SU-DHL-6 (cell line): ENCODE measurements around the gene PRF1.
A peak's percentile ranks its signal among the peaks of the same experiment; 100 is the strongest.

ENCODE experiments used
- H2AFZ ChIP-seq: fragments of 200-600 bp; sonication (generic); 2 replicates; pipeline ENCODE4 v1.6.1; 2014; ENCODE audit warnings: low read depth, mild to moderate bottlenecking, moderate library complexity, mixed read lengths, antibody characterized with exemption, low read length; ENCODE audit not compliant: severe bottlenecking
- H3F3A ChIP-seq: fragments of 200-600 bp; shearing (Covaris generic); 2 replicates; pipeline ENCODE4 v1.6.0; 2016; ENCODE audit warnings: antibody characterized with exemption, mild to moderate bottlenecking; ENCODE audit not compliant: insufficient read depth
- H3K27ac ChIP-seq: fragments of 200-600 bp; sonication (generic); 2 replicates; pipeline ENCODE4 v1.5.1; 2016; ENCODE audit warnings: low read depth, mild to moderate bottlenecking, low read length, moderate library complexity, mixed read lengths
- H3K27me3 ChIP-seq: fragments of 200-600 bp; sonication (generic), shearing (Covaris generic); 2 replicates; pipeline ENCODE4 v1.6.0; 2014; ENCODE audit warnings: mild to moderate bottlenecking, low read length
- H3K36me3 ChIP-seq: fragments of 200-600 bp; sonication (generic); 2 replicates; pipeline ENCODE4 v1.6.1; 2014; ENCODE audit warnings: mild to moderate bottlenecking, low read length, mixed read lengths
- H3K4me2 ChIP-seq: fragments of 300-600, 200-600 bp; shearing (Covaris generic), sonication (generic); 2 replicates; pipeline ENCODE4 v1.6.0; 2014; ENCODE audit warnings: low read length, low read depth, mild to moderate bottlenecking; ENCODE audit not compliant: poor library complexity, severe bottlenecking
- H3K4me3 ChIP-seq: fragments of 200-600 bp; sonication (generic); 2 replicates; pipeline ENCODE4 v1.5.1; 2014; ENCODE audit warnings: antibody characterized with exemption, low read length, mild to moderate bottlenecking, mixed read lengths; ENCODE audit not compliant: insufficient read depth, poor library complexity, severe bottlenecking
- H3K79me2 ChIP-seq: fragments of 200-600 bp; sonication (generic); 2 replicates; pipeline ENCODE4 v1.6.1; 2014; ENCODE audit warnings: mild to moderate bottlenecking, low read length, moderate library complexity; ENCODE audit not compliant: insufficient read depth
- H3K9ac ChIP-seq: fragments of 200-600 bp; sonication (generic); 2 replicates; pipeline ENCODE4 v1.7.0; 2014; ENCODE audit warnings: mild to moderate bottlenecking, low read length
- H3K9me2 ChIP-seq: fragments of 200-600 bp; sonication (generic); replicated peaks from 2 replicates; pipeline ENCODE4 v1.6.1; 2014; ENCODE audit warnings: low read length; ENCODE audit not compliant: insufficient read depth
- H3K9me3 ChIP-seq: fragments of 200-600 bp; sonication (generic); 2 replicates; pipeline ENCODE4 v1.6.1; 2014; ENCODE audit warnings: low read length, mixed read lengths; ENCODE audit not compliant: insufficient read depth
- H4K20me1 ChIP-seq: fragments of 200-600 bp; sonication (generic); 2 replicates; pipeline ENCODE4 v1.6.1; 2014; ENCODE audit warnings: low read depth, mild to moderate bottlenecking, antibody characterized with exemption, low read length, moderate library complexity, mixed read lengths
- EZH2phosphoT487 ChIP-seq: fragments of 200-600 bp; sonication (generic), shearing (Covaris generic); conservative IDR thresholded peaks from 2 replicates; pipeline ENCODE4 v1.6.1; 2018; ENCODE audit warnings: mild to moderate bottlenecking, antibody characterized with exemption, low read length, moderate library complexity, mixed read lengths
- TF ChIP-seq, protein P1 (sequence below): fragments of 200-600 bp; sonication (generic); IDR thresholded peaks from one replicate; pipeline ENCODE4 v1.5.1; 2017; ENCODE audit warnings: antibody characterized with exemption, mild to moderate bottlenecking, low read length, moderate library complexity; ENCODE audit not compliant: insufficient read depth, poor library complexity, severe bottlenecking

PRF1 gene

DNA sequence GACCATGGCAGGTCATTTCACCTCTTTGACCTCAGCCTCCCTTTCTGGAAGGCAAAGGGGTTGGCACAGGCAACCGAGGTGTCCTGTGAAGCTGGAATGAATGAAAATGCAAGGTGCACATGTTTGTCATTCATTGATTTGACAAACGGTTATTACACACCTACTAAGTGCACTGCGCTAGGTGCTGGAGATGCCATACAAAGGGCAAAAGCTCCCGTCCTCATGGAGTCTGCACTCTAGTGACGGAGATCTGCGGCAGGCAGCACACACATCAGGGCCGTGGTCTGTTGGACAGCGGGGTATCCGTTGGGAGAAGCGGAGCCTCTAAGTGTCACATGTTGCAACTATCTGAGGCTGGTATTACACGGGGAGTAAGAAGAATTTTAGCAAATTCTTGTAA, 44.2 kb downstream of the PRF1 start:
- Histone ChIP-seq H3K4me2 (no peak overlapping the region), H3K4me3 (no peak overlapping the region), H3K27ac (peak overlapping the region; percentile 57), H3F3A (no peaks in the 10 kb centered on the region), H2AFZ (no peak overlapping the region), H4K20me1 (no peaks in the 10 kb centered on the region), H3K9me3 (no peaks in the 10 kb centered on the region), H3K9ac (no peak overlapping the region), H3K9me2 (no peaks in the 10 kb centered on the region), H3K79me2 (no peaks in the 10 kb centered on the region), H3K36me3 (0 out of 2 replicates have a peak, but pooled peaks cover 4% of the 10 kb centered on the region), H3K27me3 (no peaks in the 10 kb centered on the region)
- TF ChIP-seq, protein P1, sequence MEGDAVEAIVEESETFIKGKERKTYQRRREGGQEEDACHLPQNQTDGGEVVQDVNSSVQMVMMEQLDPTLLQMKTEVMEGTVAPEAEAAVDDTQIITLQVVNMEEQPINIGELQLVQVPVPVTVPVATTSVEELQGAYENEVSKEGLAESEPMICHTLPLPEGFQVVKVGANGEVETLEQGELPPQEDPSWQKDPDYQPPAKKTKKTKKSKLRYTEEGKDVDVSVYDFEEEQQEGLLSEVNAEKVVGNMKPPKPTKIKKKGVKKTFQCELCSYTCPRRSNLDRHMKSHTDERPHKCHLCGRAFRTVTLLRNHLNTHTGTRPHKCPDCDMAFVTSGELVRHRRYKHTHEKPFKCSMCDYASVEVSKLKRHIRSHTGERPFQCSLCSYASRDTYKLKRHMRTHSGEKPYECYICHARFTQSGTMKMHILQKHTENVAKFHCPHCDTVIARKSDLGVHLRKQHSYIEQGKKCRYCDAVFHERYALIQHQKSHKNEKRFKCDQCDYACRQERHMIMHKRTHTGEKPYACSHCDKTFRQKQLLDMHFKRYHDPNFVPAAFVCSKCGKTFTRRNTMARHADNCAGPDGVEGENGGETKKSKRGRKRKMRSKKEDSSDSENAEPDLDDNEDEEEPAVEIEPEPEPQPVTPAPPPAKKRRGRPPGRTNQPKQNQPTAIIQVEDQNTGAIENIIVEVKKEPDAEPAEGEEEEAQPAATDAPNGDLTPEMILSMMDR, result no peak
- no peak for TF ChIP-seq EZH2phosphoT487

GRCh38 chr10:70557876-70558275, 44.7 kb downstream of the PRF1 start:
- Histone ChIP-seq H3K4me2 (no peak overlapping the region), H3K9ac (no peak overlapping the region), H3K36me3 (0 out of 2 replicates have a peak, but pooled peaks cover 4% of the 10 kb centered on the region), H3K9me3 (no peaks in the 10 kb centered on the region), H3K79me2 (no peaks in the 10 kb centered on the region), H2AFZ (no peak overlapping the region), H3F3A (no peaks in the 10 kb centered on the region), H4K20me1 (no peaks in the 10 kb centered on the region), H3K27ac (peak overlapping the region; percentile 57), H3K27me3 (no peaks in the 10 kb centered on the region), H3K9me2 (no peaks in the 10 kb centered on the region), H3K4me3 (no peak overlapping the region)
- TF ChIP-seq, protein P1, result no peak
- no peak for TF ChIP-seq EZH2phosphoT487

DNA sequence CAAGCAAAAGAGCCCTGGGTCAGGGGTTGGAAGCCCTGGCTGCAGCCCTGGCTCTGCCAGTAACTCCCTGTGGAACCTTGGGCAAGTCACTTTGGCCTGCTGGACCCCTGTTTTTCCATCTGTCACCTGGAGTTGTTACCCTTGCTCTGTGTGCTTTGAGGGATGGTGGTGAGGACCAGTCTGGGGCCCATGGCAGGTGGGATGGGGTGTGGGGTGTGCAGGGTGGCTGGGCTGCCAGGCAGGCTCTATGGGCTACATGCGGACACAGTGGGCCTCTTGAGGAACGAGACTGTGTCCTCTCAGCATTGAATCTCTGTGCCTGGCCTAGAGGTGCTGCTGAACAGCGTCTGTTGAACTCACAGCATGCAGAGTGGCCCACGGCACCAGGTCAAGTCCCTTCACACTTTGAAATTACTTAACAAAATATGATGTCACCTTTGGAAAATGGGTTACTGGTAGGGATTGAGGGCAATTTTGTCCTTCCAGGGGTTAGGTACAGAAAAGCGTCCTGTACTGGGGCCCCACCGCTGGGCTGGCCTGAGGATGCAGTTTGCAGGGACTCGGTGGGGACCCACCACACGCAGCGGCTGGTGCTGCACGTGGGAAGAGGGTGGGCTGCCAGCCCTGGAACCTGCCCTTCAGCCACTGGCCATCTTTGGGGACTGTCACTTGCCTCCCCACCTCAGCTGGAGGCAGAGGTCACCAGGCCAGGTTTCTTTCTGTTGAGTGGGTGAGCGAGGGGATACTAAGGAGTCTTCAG, 45.3 kb downstream of the PRF1 start:
- no peaks in the 10 kb centered on the region for H4K20me1 ChIP-seq
- no peak for TF ChIP-seq EZH2phosphoT487
- TF ChIP-seq, protein P1, result no peak
- 0 out of 2 replicates have a peak, but pooled peaks cover 10% of the 10 kb centered on the region for H3K36me3 ChIP-seq
- no peaks in the 10 kb centered on the region for H3K9me3 ChIP-seq
- no peaks in the 10 kb centered on the region for H3K9me2 ChIP-seq
- H3K79me2 ChIP-seq, result no peaks in the 10 kb centered on the region
- no peak overlapping the region for H3K4me2 ChIP-seq
- no peak overlapping the region for H2AFZ ChIP-seq
- H3K9ac ChIP-seq, result no peak overlapping the region
- peak overlapping the region; percentile 57; the same call in 1 of the 2 replicates for H3K27ac ChIP-seq
- no peak overlapping the region for H3K4me3 ChIP-seq
- H3K27me3 ChIP-seq, result no peaks in the 10 kb centered on the region
- H3F3A ChIP-seq, result no peaks in the 10 kb centered on the region
